ENCODE data around the gene MOB2.

DNA sequence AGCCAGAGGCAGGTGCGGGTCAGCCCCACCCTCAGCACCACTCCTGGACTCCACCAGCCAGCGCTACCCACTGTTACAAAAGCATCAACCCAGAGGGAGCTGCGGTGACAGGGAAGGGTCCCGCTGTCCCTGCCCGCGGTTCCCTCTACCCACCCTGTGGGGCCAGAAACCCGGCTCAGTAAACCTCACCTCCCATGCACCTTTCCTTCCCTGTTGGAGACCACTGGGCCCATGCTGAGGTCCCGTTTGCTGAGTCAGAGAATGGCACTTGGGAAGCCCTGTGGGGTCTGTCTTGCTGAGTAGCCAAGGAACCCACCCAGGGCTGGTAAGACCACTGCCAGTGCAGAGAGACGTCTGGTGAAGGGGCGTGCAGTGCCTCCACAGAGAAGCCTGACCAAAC is 42.1 kb upstream of the MOB2 start:
- TF ChIP-seq, protein P1, sequence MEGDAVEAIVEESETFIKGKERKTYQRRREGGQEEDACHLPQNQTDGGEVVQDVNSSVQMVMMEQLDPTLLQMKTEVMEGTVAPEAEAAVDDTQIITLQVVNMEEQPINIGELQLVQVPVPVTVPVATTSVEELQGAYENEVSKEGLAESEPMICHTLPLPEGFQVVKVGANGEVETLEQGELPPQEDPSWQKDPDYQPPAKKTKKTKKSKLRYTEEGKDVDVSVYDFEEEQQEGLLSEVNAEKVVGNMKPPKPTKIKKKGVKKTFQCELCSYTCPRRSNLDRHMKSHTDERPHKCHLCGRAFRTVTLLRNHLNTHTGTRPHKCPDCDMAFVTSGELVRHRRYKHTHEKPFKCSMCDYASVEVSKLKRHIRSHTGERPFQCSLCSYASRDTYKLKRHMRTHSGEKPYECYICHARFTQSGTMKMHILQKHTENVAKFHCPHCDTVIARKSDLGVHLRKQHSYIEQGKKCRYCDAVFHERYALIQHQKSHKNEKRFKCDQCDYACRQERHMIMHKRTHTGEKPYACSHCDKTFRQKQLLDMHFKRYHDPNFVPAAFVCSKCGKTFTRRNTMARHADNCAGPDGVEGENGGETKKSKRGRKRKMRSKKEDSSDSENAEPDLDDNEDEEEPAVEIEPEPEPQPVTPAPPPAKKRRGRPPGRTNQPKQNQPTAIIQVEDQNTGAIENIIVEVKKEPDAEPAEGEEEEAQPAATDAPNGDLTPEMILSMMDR (IDR thresholded peaks at IDR 0.05) = no peak
- TF ChIP-seq POLR2A (IDR thresholded peaks at IDR 0.05) = no peak

Data from Peyer's patch (tissue), 4 donors.